HEK293 (cell line): ENCODE results near the gene MAP3K6.

Source experiments
- BCL6B ChIP-seq: fragments of 450-650 bp; formaldehyde crosslinking; IDR thresholded peaks from 2 replicates; pipeline ENCODE4 v1.5.1; 2017; ENCODE audit warnings: missing biosample characterization, missing genetic modification characterization
- HOXC10 ChIP-seq: sonication (generic); formaldehyde crosslinking; IDR thresholded peaks from 2 replicates; pipeline ENCODE4 v1.8.1; 2023; ENCODE audit warnings: mild to moderate bottlenecking, missing genetic modification reagents
- IKZF3 ChIP-seq: fragments of 450-650 bp; IDR thresholded peaks from 2 replicates; pipeline ENCODE4 v1.5.0; 2018; ENCODE audit warnings: missing biosample characterization, mild to moderate bottlenecking, missing genetic modification characterization, moderate library complexity
- KLF16 ChIP-seq: fragments of 450-650 bp; formaldehyde crosslinking; IDR thresholded peaks from 2 replicates; pipeline ENCODE4 v1.5.1; 2017; ENCODE audit warnings: missing biosample characterization, missing genetic modification characterization
- KLF7 ChIP-seq: fragments of 450-650 bp; formaldehyde crosslinking; IDR thresholded peaks from 2 replicates; pipeline ENCODE4 v1.5.1; 2016; ENCODE audit warnings: missing biosample characterization, missing genetic modification characterization, borderline replicate concordance
- MYNN ChIP-seq: fragments of 450-650 bp; formaldehyde crosslinking; IDR thresholded peaks from 2 replicates; pipeline ENCODE4 v1.5.1; 2016; ENCODE audit warnings: missing biosample characterization, missing genetic modification characterization, borderline replicate concordance
- PATZ1 ChIP-seq: fragments of 450-650 bp; formaldehyde crosslinking; IDR thresholded peaks from 2 replicates; pipeline ENCODE4 v1.5.1; 2016; ENCODE audit warnings: missing biosample characterization, missing genetic modification characterization
- PRDM1 ChIP-seq: fragments of 450-650 bp; formaldehyde crosslinking; IDR thresholded peaks from 2 replicates; pipeline ENCODE4; 2016; ENCODE audit warnings: missing biosample characterization, missing genetic modification characterization
- SCRT1 ChIP-seq: fragments of 450-650 bp; formaldehyde crosslinking; IDR thresholded peaks from 2 replicates; pipeline ENCODE4 v1.5.1; 2016; ENCODE audit warnings: missing biosample characterization, missing genetic modification characterization, borderline replicate concordance
- ZBTB17 ChIP-seq: fragments of 450-650 bp; formaldehyde crosslinking; IDR thresholded peaks from 2 replicates; pipeline ENCODE4 v1.5.1; 2016; ENCODE audit warnings: missing biosample characterization, missing genetic modification characterization
- ZBTB20 ChIP-seq: fragments of 450-650 bp; formaldehyde crosslinking; IDR thresholded peaks from 2 replicates; pipeline ENCODE4 v1.5.1; 2016; ENCODE audit warnings: missing biosample characterization, missing genetic modification characterization
- ZBTB48 ChIP-seq: fragments of 450-650 bp; formaldehyde crosslinking; IDR thresholded peaks from 2 replicates; pipeline ENCODE4 v1.5.1; 2016; ENCODE audit warnings: missing biosample characterization, missing genetic modification characterization
- ZNF146 ChIP-seq: fragments of 450-650 bp; formaldehyde crosslinking; IDR thresholded peaks from 2 replicates; pipeline ENCODE4 v1.5.1; 2016; ENCODE audit warnings: missing biosample characterization, missing genetic modification characterization
- ZNF16 ChIP-seq: fragments of 450-650 bp; formaldehyde crosslinking; IDR thresholded peaks from 2 replicates; pipeline ENCODE4 v1.5.1; 2016; ENCODE audit warnings: low read depth, missing biosample characterization, missing genetic modification characterization
- ZNF202 ChIP-seq: fragments of 450-650 bp; formaldehyde crosslinking; IDR thresholded peaks from 2 replicates; pipeline ENCODE4 v1.5.1; 2016; ENCODE audit warnings: missing biosample characterization, missing genetic modification characterization, borderline replicate concordance
- ZNF280C ChIP-seq: fragments of 450-650 bp; formaldehyde crosslinking; IDR thresholded peaks from 2 replicates; pipeline ENCODE4 v1.5.1; 2016; ENCODE audit warnings: missing biosample characterization, missing genetic modification characterization
- ZNF366 ChIP-seq: fragments of 450-650 bp; formaldehyde crosslinking; conservative IDR thresholded peaks from 2 replicates; pipeline ENCODE4 v1.5.1; 2016; ENCODE audit warnings: missing biosample characterization, missing genetic modification characterization
- ZNF423 ChIP-seq: fragments of 450-650 bp; formaldehyde crosslinking; IDR thresholded peaks from 2 replicates; pipeline ENCODE4 v1.5.1; 2016; ENCODE audit warnings: missing biosample characterization, missing genetic modification characterization
- ZNF501 ChIP-seq: fragments of 450-650 bp; formaldehyde crosslinking; IDR thresholded peaks from 2 replicates; pipeline ENCODE4 v1.5.1; 2016; ENCODE audit warnings: missing biosample characterization, missing genetic modification characterization
- ZNF549 ChIP-seq: fragments of 450-650 bp; IDR thresholded peaks from 2 replicates; pipeline ENCODE4 v1.5.1; 2018; ENCODE audit warnings: missing biosample characterization, missing genetic modification characterization, mild to moderate bottlenecking, inconsistent platforms, moderate library complexity
- ZNF555 ChIP-seq: fragments of 450-650 bp; formaldehyde crosslinking; conservative IDR thresholded peaks from 2 replicates; pipeline ENCODE4 v1.5.1; 2017; ENCODE audit warnings: missing biosample characterization, mild to moderate bottlenecking, missing genetic modification characterization, inconsistent platforms
- ZNF558 ChIP-seq: fragments of 450-650 bp; formaldehyde crosslinking; IDR thresholded peaks from 2 replicates; pipeline ENCODE4 v1.5.1; 2016; ENCODE audit warnings: missing biosample characterization, missing genetic modification characterization
- ZNF600 ChIP-seq: fragments of 450-650 bp; formaldehyde crosslinking; IDR thresholded peaks from 2 replicates; pipeline ENCODE4 v1.5.1; 2016; ENCODE audit warnings: missing biosample characterization, missing genetic modification characterization
- ZNF610 ChIP-seq: fragments of 450-650 bp; formaldehyde crosslinking; IDR thresholded peaks from 2 replicates; pipeline ENCODE4 v1.5.1; 2016; ENCODE audit warnings: missing biosample characterization, missing genetic modification characterization, borderline replicate concordance
- ZNF654 ChIP-seq: fragments of 450-650 bp; formaldehyde crosslinking; IDR thresholded peaks from 2 replicates; pipeline ENCODE4 v1.5.1; 2016; ENCODE audit warnings: low read depth, missing biosample characterization, missing genetic modification characterization
- ZSCAN18 ChIP-seq: fragments of 450-650 bp; formaldehyde crosslinking; IDR thresholded peaks from 2 replicates; pipeline ENCODE4 v1.5.1; 2016; ENCODE audit warnings: missing biosample characterization, missing genetic modification characterization
- ZXDB ChIP-seq: fragments of 450-650 bp; formaldehyde crosslinking; IDR thresholded peaks from 2 replicates; pipeline ENCODE4 v1.5.1; 2016; ENCODE audit warnings: missing biosample characterization, missing genetic modification characterization
- TF ChIP-seq, protein P1 (sequence below): fragments of 450-650 bp; formaldehyde crosslinking; IDR thresholded peaks from 2 replicates; pipeline ENCODE4 v1.5.1; 2017; ENCODE audit warnings: missing biosample characterization, missing genetic modification characterization
- TF ChIP-seq, protein P2 (sequence below): fragments of 450-650 bp; formaldehyde crosslinking; IDR thresholded peaks from 2 replicates; pipeline ENCODE4 v1.5.1; 2016; ENCODE audit warnings: missing biosample characterization, missing genetic modification characterization

The MAP3K6 gene

GRCh38 chr1:27366411-27367159 lies at the start of gene MAP3K6 (continued):
- TF ChIP-seq ZBTB20 (peak; percentile 91), ZNF280C (no peak), ZNF555 (tag by site-specific recombination) (no peak), KLF7 (tag by site-specific recombination) (peak; percentile 28; the same call in 1 of the 2 replicates), ZBTB17 (tag by site-specific recombination) (peak; percentile 92), ZNF610 (peak; percentile 98), ZSCAN18 (tag by site-specific recombination) (no peak), KLF16 (tag by site-specific recombination) (peak; percentile 49; the same call in 1 of the 2 replicates), BCL6B (tag by site-specific recombination) (no peak), PRDM1 (no peak), ZNF654 (no peak), ZNF146 (tag by site-specific recombination) (no peak), SCRT1 (peak; percentile 52; the same call in 1 of the 2 replicates), ZNF600 (tag by site-specific recombination) (peak; percentile 98), ZNF202 (tag by site-specific recombination) (no peak), ZBTB48 (tag by site-specific recombination) (peak; percentile 95), ZXDB (tag by site-specific recombination) (peak; percentile 65), IKZF3 (tag by site-specific recombination) (peak; percentile 98), HOXC10 (CRISPR knock-in tag) (0 out of 2 replicates have a peak, but pooled peaks have one; percentile 70), ZNF16 (tag by site-specific recombination) (no peak), MYNN (tag by site-specific recombination) (no peak), ZNF501 (tag by site-specific recombination) (peak; percentile 67; the same call in 1 of the 2 replicates), PATZ1 (tag by site-specific recombination) (0 out of 2 replicates have a peak, but pooled peaks have one; percentile 68), ZNF423 (tag by site-specific recombination) (no peak; the same call in 1 of the 2 replicates), ZNF549 (tag by site-specific recombination) (no peak), ZNF558 (tag by site-specific recombination) (0 out of 2 replicates have a peak, but pooled peaks have one; percentile 39), ZNF366 (tag by site-specific recombination) (peak; percentile 32; the same call in 1 of the 2 replicates)
- TF ChIP-seq, protein P1, sequence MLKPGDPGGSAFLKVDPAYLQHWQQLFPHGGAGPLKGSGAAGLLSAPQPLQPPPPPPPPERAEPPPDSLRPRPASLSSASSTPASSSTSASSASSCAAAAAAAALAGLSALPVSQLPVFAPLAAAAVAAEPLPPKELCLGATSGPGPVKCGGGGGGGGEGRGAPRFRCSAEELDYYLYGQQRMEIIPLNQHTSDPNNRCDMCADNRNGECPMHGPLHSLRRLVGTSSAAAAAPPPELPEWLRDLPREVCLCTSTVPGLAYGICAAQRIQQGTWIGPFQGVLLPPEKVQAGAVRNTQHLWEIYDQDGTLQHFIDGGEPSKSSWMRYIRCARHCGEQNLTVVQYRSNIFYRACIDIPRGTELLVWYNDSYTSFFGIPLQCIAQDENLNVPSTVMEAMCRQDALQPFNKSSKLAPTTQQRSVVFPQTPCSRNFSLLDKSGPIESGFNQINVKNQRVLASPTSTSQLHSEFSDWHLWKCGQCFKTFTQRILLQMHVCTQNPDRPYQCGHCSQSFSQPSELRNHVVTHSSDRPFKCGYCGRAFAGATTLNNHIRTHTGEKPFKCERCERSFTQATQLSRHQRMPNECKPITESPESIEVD (tag by site-specific recombination): no peak
- TF ChIP-seq, protein P2, sequence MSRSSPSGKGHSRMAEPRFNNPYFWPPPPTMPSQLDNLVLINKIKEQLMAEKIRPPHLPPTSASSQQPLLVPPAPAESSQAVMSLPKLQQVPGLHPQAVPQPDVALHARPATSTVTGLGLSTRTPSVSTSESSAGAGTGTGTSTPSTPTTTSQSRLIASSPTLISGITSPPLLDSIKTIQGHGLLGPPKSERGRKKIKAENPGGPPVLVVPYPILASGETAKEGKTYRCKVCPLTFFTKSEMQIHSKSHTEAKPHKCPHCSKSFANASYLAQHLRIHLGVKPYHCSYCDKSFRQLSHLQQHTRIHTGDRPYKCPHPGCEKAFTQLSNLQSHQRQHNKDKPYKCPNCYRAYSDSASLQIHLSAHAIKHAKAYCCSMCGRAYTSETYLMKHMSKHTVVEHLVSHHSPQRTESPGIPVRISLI (tag by site-specific recombination): no peak
